HG02938 (cell line): ENCODE measurements around the gene SEMA4D.
"Not testable (repeated sequence)": the region's sequence is repeated elsewhere in the genome, so short reads cannot be mapped to it uniquely, and the experiment has no call there.

Source experiments
- ATAC-seq: cut with Tn5 transposase; IDR thresholded peaks from one replicate; pipeline ENCODE4 v1.9.1; 2021; ENCODE audit warnings: mild to moderate bottlenecking, moderate library complexity; ENCODE audit not compliant: unreplicated experiment

The SEMA4D gene

DNA sequence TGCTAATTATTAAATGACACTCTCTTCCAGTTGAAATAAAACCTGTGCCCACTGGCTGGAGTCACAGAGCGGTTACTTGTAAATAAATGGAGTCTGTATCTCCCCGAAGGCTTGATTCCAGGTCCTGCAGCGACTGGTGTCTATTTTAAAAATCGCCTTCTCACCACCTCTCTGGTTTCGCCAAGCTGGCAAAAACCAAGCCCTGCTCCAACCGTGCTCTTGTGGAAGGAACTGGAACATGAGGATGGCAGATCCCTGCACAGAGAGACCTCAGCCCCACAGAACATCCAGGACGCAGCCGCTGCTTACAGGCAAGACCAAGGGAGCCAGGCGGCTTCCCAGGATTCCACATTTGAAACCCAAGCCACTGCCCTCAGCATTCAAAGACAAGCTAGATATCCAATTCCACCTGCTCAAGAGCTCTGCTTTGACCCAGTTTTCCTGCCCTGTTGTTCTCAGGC lies 15.0 kb downstream of the SEMA4D start:
- no peak for ATAC-seq

DNA sequence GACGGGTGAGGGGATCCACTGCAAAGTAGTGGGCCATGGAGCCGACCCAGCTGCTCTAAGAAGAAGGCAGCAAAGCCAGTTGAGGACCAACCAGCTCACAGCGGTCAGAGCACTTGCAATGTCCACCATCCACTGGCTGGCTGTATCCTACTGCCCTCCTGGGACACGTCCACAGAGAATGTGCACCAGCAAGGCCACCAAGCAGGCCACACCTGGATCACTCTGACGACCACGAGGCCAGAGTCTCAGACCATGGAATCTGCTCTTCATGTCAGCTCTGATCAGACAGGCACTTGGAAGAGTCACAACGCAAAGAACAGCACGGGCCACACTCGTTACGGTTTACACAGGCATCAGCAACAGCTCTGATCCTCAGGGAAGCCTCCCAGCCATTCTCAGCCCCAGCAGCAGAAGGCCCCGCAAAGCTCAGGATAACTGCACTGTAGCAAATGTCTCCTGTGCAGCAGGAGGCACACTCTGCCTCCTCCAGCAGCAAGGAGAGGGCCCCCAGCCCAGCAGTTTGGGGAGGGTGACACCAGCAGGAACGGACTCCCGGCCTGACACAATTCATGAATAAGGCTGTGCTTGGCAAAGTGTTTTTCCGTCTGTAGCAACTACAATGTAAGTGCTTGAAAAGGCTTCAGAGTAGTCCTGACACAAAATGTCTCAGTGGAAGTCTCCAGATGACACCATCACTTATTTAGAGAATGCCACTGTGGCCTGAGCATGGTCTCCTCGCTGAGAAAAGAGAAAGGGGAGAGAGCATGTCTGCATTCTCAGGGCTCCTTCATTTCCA lies 15.7 kb downstream of the SEMA4D start:
- no peak for ATAC-seq

DNA sequence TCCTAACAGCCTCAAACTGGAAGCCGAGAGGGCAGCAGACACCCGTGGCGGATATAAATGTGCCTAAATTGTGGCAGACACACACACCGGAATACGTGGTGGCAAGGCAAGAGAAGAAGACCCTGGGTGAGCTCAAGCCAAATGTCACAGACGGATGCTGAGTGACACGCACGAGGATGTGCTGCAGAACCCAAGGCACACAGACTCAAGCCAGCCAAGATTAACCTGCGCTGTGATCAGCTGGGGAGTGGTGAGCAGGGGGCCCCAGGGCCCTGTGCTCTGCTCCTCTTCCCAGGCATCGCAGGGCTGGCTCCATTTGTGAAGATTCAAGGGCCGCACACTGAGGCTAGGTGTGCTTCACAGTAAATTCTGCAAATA lies 16.4 kb downstream of the SEMA4D start:
- ATAC-seq: no peak

- ATAC-seq: no peak
Observed at GRCh38 chr9:89480825-89481537, 16.9 kb downstream of the SEMA4D start.

DNA sequence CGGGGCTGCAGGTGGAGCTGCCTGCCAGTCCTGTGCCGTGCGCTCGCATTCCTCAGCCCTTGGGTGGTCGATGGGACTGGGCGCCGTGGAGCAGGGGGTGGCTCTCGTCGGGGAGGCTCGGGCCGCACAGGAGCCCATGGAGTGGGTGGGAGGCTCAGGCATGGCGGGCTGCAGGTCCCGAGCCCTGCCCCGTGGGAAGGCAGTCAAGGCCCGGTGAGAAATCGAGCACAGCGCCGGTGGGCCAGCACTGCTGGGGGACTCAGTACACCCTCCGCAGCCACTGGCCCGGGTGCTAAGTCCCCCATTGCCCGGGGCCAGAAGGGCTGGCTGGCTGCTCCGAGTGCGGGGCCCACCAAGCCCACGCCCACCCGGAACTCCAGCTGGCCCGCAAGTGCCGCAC lies 17.5 kb downstream of the SEMA4D start:
- ATAC-seq: not testable (repeated sequence)

GRCh38 chr9:89479669-89480011 lies 18.3 kb downstream of the SEMA4D start:
- ATAC-seq: not testable (repeated sequence)

DNA sequence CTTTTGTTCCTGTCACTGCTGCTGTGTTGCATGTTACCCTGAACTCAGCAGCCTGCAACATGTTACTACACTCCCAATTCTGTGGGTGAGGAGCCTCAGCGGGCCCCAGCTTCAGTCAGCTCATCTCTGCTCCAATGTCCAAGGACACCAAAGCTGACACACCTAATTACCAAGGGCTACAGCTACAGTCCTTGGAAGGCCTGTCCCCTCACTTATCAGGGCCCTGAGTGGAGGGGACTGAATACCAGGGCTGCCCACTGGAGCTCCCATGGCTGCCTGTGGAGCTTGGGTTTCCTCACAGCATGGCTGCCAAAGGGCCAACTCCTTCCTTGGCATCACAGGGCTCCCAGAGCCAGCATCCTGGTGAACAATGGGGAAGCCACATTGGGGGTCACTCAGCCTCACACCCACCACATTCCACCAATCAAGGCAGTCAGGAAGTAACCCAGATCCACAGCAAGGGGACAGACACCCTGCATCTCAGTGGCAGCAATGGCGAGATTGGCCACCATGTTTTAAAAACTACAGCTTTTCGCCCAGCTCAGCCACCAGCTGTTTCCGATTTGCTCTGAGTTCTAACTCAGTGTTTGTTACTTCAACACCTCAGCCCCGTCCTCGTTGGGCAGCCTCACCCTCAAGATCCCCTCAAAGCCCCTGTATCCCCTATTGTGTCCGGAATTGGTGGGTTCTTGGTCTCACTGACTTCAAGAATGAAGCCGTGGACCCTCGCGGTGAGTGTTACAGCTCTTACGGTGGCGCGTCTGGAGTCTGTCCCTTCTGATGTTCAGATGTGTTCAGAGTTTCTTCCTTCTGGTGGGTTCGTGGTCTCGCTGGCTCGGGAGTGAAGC lies 18.9 kb downstream of the SEMA4D start:
- ATAC-seq: no peak

GRCh38 chr9:89477811-89478630 lies 19.9 kb downstream of the SEMA4D start:
- no peak for ATAC-seq

- ATAC-seq: no peak
Observed at GRCh38 chr9:89477384-89477783, 20.5 kb downstream of the SEMA4D start.

DNA sequence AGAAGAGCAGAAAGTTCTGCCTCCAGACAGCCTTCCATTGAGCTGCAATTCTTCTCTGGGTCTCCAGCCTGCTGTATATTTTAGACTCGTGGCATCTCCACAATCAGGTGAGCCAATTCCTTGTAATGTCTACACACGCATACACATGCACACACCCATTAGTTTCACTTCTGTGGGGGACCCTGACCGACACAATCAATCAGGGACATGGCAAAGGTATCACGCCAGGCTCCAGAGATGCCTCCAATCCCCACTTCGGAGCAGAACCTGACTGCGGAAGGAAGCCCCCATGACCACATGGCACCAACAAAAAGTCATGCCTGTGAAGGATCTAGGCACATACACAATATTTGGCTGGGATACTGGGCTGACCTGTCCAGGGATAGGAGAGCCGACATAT lies 21.4 kb downstream of the SEMA4D start:
- no peak for ATAC-seq

DNA sequence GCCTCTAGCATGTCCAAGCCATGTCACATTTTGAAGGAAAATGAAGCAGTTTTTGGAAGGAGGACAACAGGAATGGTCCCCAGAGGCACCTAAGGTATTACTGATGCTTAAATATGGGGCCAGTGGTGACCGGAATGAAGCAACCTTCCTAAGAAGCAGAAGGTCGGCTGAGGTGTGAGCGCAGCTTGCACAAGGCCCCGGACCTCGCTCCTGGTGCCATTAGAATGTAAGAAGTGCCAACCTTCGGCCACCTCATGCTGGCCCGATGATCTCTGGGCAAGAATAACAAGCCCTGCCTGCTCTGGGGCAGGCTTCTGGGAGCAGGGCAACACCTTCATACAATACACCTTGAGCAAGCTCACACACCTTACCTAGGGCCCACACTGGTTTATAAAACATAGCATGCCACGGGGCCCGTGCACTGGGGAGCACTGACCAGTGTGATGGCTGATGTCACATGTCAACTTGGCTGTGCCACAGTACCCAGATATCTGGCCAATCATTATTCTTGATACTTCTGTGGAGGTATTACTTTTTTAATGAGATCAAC lies 21.9 kb downstream of the SEMA4D start:
- ATAC-seq: no peak

- no peak for ATAC-seq
Observed at GRCh38 chr9:89474939-89475338, 23.0 kb downstream of the SEMA4D start.

- ATAC-seq: no peak
Observed at GRCh38 chr9:89473762-89474469, 24.0 kb downstream of the SEMA4D start.

GRCh38 chr9:89471796-89472320 lies 26.1 kb downstream of the SEMA4D start:
- ATAC-seq: not testable (repeated sequence)

- ATAC-seq: no peak
Observed at GRCh38 chr9:89471390-89471789, 26.5 kb downstream of the SEMA4D start.

DNA sequence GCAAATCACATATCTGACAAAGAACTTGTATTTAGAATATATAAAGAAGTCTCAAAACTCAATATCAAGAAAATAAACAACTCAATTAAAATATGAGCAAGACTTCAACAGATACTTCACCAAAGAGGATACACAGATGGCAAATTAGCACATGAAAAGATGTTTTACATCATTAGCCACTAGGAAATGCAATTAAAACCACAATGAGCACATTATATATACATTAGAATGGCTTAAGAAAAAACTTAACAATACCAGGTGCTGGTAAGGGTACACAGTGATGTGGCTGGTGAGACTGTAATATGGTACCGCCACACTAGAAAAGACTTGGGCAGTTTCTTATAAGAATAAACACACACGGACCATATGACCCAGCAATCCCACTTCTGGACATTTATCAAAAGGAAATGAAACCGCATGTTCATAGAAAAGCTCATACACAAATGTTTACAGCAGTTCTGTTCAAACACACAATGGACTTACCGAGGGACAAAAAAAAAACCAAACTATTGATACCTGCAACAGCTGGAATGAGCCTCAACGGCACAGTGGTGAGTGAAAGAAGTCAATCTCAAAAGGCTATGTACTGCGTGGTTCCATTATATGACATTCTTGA lies 27.6 kb downstream of the SEMA4D start:
- ATAC-seq: no peak

- ATAC-seq: no peak
Observed at GRCh38 chr9:89469003-89469402, 28.9 kb downstream of the SEMA4D start.

GRCh38 chr9:89468281-89468960 lies 29.5 kb downstream of the SEMA4D start:
- no peak for ATAC-seq

DNA sequence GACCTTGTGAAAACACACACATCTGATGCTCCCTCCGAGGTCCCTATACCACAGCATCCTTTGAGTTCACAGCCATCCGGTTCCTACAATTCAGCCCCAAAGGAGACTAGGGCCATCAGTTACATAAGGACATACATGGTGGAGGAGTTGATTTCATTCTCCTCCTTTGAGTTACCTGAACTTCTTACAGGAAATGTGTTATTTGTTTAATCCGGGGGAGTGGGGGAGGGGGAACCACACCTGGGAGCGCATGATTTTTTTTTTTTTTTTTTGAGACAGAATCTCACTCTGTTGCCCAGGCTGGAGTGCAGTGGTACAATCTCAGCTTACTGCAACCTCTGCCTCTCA lies 30.7 kb downstream of the SEMA4D start:
- no peak for ATAC-seq
